Caco-2 (cell line): Measurements from ENCODE around the gene CACNA1C. TPM values are rescaled to one million over a fixed set of nuclear protein-coding genes. Genes with fewer than 3 reads are reported as not detected.

Experiments
- BruUV-seq: library from RNA; stranded (reverse); fragments of 400-500 nt; replicated peaks from 2 replicates; lab custom pipeline; 2021; lab: Mats Ljungman, UMichigan
- CTCF ChIA-PET: fragments of 300-600 bp; sonication (Branson Sonifier 250); formaldehyde crosslinking; loops from one replicate; lab custom pipeline; 2022; ENCODE audit warnings: antibody characterized with exemption; lab: Charles Lee
- POLR2A ChIA-PET: fragments of 300-600 bp; sonication (Branson Sonifier 250); formaldehyde crosslinking; loops from one replicate; lab custom pipeline; 2022; ENCODE audit warnings: antibody characterized with exemption; lab: Charles Lee
- DNase-seq, 2 experiments: peaks; one replicate each; pipeline versions ENCODE4 v3.0.0 to v3.0.0-alpha.2; 2020 to 2022
- H3K27me3 ChIP-seq: replicated peaks from 2 replicates; pipeline ENCODE4 v1.6.0; 2011; ENCODE audit warnings: low read length; ENCODE audit not compliant: control insufficient read depth, insufficient read depth
- H3K36me3 ChIP-seq: 2 replicates; pipeline ENCODE4 v1.5.1; 2011; ENCODE audit warnings: low read length; ENCODE audit not compliant: control insufficient read depth, insufficient read depth
- H3K4me1 ChIP-seq: fragments of 250-450 bp; sonication (Bioruptor Pico); 2 replicates; pipeline ENCODE4 v1.5.1; 2020; ENCODE audit warnings: mild to moderate bottlenecking
- H3K4me3 ChIP-seq: 2 replicates; pipeline ENCODE4 v1.5.1; 2011; ENCODE audit warnings: low read depth, mild to moderate bottlenecking, control low read depth, low read length
- H3K9me3 ChIP-seq: fragments of 250-450 bp; sonication (Bioruptor Pico); 2 replicates; pipeline ENCODE4 v1.5.1; 2020; ENCODE audit warnings: mild to moderate bottlenecking, moderate library complexity
- H3K27ac Mint-ChIP-seq: one replicate; pipeline ENCODE4 v1.8.0; 2022; ENCODE audit warnings: mixed read lengths; ENCODE audit not compliant: unreplicated experiment
- H3K27me3 Mint-ChIP-seq: one replicate; pipeline ENCODE4 v1.8.0; 2022; ENCODE audit warnings: mixed read lengths; ENCODE audit not compliant: insufficient read depth, unreplicated experiment
- H3K36me3 Mint-ChIP-seq: one replicate; pipeline ENCODE4 v1.8.0; 2022; ENCODE audit warnings: mild to moderate bottlenecking, mixed read lengths; ENCODE audit not compliant: insufficient read depth, unreplicated experiment
- H3K4me1 Mint-ChIP-seq: one replicate; pipeline ENCODE4 v1.8.0; 2022; ENCODE audit warnings: low read depth, mixed read lengths; ENCODE audit not compliant: unreplicated experiment
- H3K4me3 Mint-ChIP-seq: one replicate; pipeline ENCODE4 v1.8.0; 2022; ENCODE audit warnings: mild to moderate bottlenecking, moderate library complexity, mixed read lengths; ENCODE audit not compliant: unreplicated experiment
- H3K9me3 Mint-ChIP-seq: one replicate; pipeline ENCODE4 v1.8.0; 2022; ENCODE audit warnings: mixed read lengths; ENCODE audit not compliant: unreplicated experiment
- intact Hi-C: fragments of 100-400 bp; cut with micrococcal nuclease; formaldehyde crosslinking; loops from one replicate; pipeline ENCODE4 v1.10.0; 2022; ENCODE audit not compliant: unreplicated experiment
- total RNA-seq: library from RNA; stranded (reverse); gene quantifications from 2 replicates; pipeline ENCODE4 v1.2.3, GENCODE V29; 2022
- TF ChIP-seq, protein P1 (sequence below), 2 experiments: fragments of 200-600 bp in 1 of 2; IDR thresholded peaks; 1 replicate in 1 of 2; 2 replicates in 1 of 2; pipeline versions ENCODE4 v1.5.1 to v1.8.0; 2011 to 2022; ENCODE audit warnings: antibody characterized with exemption in 1 of 2, control low read depth in 1 of 2, inconsistent platforms in 1 of 2, low read depth in 1 of 2, low read length in 1 of 2, mild to moderate bottlenecking in 1 of 2, moderate library complexity in 1 of 2; ENCODE audit not compliant: insufficient read depth in 1 of 2, severe bottlenecking in 1 of 2, unreplicated experiment in 1 of 2

The CACNA1C gene
- total RNA-seq, 1 experiment from 2014 or later, result not detected

DNA sequence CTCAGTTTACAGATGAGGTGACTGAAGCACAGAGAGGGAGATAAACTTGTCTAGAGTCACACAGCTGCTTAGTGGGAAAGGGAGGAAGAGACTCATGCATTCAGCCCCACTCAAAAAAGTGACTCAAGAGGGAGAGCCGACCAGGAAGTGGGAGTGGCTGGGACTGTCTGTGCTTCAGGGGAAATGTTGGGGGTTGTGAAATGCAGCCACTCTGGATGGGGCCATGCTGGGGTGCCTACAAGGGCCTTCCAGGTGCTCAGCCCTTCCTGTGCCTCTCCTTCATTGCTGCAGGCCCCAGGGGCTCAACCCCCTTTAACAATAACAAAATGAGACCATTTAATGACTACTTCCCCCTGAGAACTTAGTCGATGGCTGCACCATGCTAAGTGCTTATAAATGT lies 41.8 kb downstream of the CACNA1C start:
- no peak overlapping the region for H3K4me3 Mint-ChIP-seq
- intact Hi-C loops, result no loop called here
- peaks cover 25% of the 10 kb centered on the region for H3K27me3 Mint-ChIP-seq
- ChIA-PET POLR2A (no interaction called here), CTCF (no interaction called here)
- H3K4me1 Mint-ChIP-seq, result no peaks in the 10 kb centered on the region
- H3K27me3 ChIP-seq, result no peaks in the 10 kb centered on the region
- H3K9me3 ChIP-seq, result no peaks in the 10 kb centered on the region
- no peaks in the 10 kb centered on the region for H3K4me1 ChIP-seq
- TF ChIP-seq, protein P1, sequence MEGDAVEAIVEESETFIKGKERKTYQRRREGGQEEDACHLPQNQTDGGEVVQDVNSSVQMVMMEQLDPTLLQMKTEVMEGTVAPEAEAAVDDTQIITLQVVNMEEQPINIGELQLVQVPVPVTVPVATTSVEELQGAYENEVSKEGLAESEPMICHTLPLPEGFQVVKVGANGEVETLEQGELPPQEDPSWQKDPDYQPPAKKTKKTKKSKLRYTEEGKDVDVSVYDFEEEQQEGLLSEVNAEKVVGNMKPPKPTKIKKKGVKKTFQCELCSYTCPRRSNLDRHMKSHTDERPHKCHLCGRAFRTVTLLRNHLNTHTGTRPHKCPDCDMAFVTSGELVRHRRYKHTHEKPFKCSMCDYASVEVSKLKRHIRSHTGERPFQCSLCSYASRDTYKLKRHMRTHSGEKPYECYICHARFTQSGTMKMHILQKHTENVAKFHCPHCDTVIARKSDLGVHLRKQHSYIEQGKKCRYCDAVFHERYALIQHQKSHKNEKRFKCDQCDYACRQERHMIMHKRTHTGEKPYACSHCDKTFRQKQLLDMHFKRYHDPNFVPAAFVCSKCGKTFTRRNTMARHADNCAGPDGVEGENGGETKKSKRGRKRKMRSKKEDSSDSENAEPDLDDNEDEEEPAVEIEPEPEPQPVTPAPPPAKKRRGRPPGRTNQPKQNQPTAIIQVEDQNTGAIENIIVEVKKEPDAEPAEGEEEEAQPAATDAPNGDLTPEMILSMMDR (IDR thresholded peaks at IDR 0.05; ENCODE audit: insufficient read depth in 1 of 2, low read depth in 1 of 2, low read length in 1 of 2, severe bottlenecking in 1 of 2, unreplicated experiment in 1 of 2), result no peak
- no peaks in the 10 kb centered on the region for H3K36me3 Mint-ChIP-seq
- H3K36me3 ChIP-seq, result no peaks in the 10 kb centered on the region
- no peaks in the 10 kb centered on the region for H3K9me3 Mint-ChIP-seq
- BruUV-seq, result no TSS peak
- H3K4me3 ChIP-seq, result no peak overlapping the region
- DNase-seq, result no peak
- H3K27ac Mint-ChIP-seq, result no peak overlapping the region

DNA sequence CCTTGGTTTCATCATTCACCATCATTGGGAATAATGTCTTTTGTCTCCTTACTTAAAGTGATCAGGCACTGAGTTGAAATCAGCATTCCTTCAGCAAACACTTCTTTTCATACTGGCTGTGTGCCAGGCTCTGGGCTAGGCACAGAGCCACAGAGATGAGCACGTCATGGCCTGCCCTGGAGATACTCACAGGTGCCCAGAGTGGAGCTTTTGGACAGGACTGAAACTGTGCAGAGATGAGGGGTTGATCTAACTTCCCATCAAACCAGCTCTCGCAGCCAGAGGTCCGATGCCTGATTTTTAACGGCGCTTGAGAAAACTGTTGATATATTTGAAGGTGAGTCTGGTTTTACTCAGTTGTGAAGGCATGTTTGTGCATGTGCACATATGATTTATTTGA lies 43.1 kb downstream of the CACNA1C start:
- ChIA-PET CTCF (no interaction called here), POLR2A (no interaction called here)
- DNase-seq, result no peak
- no peaks in the 10 kb centered on the region for H3K4me1 Mint-ChIP-seq
- Histone ChIP-seq H3K4me3 (no peak overlapping the region), H3K36me3 (no peaks in the 10 kb centered on the region), H3K9me3 (no peaks in the 10 kb centered on the region), H3K4me1 (no peaks in the 10 kb centered on the region), H3K27me3 (no peaks in the 10 kb centered on the region)
- H3K36me3 Mint-ChIP-seq, result no peaks in the 10 kb centered on the region
- intact Hi-C loops, result no loop called here
- TF ChIP-seq, protein P1 (IDR thresholded peaks at IDR 0.05; ENCODE audit: insufficient read depth in 1 of 2, low read depth in 1 of 2, low read length in 1 of 2, severe bottlenecking in 1 of 2, unreplicated experiment in 1 of 2), result no peak
- peaks cover 25% of the 10 kb centered on the region for H3K27me3 Mint-ChIP-seq
- H3K9me3 Mint-ChIP-seq, result no peaks in the 10 kb centered on the region
- BruUV-seq, result no TSS peak
- H3K27ac Mint-ChIP-seq, result no peak overlapping the region
- H3K4me3 Mint-ChIP-seq, result no peak overlapping the region

DNA sequence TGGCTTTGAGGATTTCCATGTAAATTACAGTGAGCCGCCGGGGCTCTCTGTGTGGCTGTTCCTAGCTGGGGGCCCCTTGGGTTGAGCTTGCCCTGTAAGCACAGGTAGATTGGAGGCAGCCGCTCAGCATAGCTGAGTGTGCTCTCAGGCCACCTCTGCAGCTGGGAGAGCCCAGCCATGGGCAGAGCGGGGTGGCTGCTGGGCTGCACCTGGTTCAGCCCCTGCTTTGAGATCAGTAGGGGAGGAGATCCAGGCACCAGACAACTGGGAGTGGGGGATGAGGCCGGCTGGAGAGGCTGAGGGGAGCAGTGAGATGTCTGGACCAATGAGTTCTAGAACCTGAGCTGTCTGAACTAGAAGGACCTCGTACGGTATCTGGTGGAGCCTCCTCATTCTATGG lies 44.8 kb downstream of the CACNA1C start:
- H3K4me3 ChIP-seq, result no peak overlapping the region
- H3K27ac Mint-ChIP-seq, result no peak overlapping the region
- ChIA-PET CTCF (interaction anchor here (0.6 kb wide), 1 partner anchor 894 kb away, joined by 3 read pairs; no protein-coding TSS in a partner anchor), POLR2A (no interaction called here)
- H3K9me3 ChIP-seq, result no peaks in the 10 kb centered on the region
- H3K9me3 Mint-ChIP-seq, result no peaks in the 10 kb centered on the region
- H3K36me3 Mint-ChIP-seq, result no peaks in the 10 kb centered on the region
- no peaks in the 10 kb centered on the region for H3K4me1 Mint-ChIP-seq
- H3K36me3 ChIP-seq, result no peaks in the 10 kb centered on the region
- intact Hi-C loops, result no loop called here
- BruUV-seq, result no TSS peak
- TF ChIP-seq, protein P1 (IDR thresholded peaks at IDR 0.05; ENCODE audit: insufficient read depth in 1 of 2, low read depth in 1 of 2, low read length in 1 of 2, severe bottlenecking in 1 of 2, unreplicated experiment in 1 of 2), result no peak
- H3K27me3 ChIP-seq, result no peaks in the 10 kb centered on the region
- no peak for DNase-seq
- H3K27me3 Mint-ChIP-seq, result peaks cover 21% of the 10 kb centered on the region
- H3K4me1 ChIP-seq, result peaks cover 3% of the 10 kb centered on the region; the same call in 1 of the 2 replicates
- H3K4me3 Mint-ChIP-seq, result no peak overlapping the region
